HEK293 (cell line): ENCODE data around the gene TRAF5.
A peak's percentile ranks its signal among the peaks of the same experiment; 100 is the strongest.

Experiments
- CTCF ChIA-PET: fragments of 350-600 bp; formaldehyde crosslinking; extraction: SDS; loops from one replicate; lab custom pipeline; 2021; ENCODE audit warnings: antibody characterized with exemption; lab: Yijun Ruan, JAX
- POLR2A ChIA-PET: fragments of 300-600 bp; formaldehyde crosslinking; extraction: SDS; loops from one replicate; lab custom pipeline; 2020; ENCODE audit warnings: antibody characterized with exemption, inconsistent platforms; lab: Yijun Ruan, JAX
- H3K27ac ChIP-seq: fragments of 200-500 bp; sonication (Bioruptor generic); 2 replicates; pipeline ENCODE4 v1.5.1; 2014; ENCODE audit warnings: low read depth, low read length, control low read depth, inconsistent platforms; ENCODE audit errors: extremely low read depth
- H3K36me3 ChIP-seq, 2 experiments: fragments of 200-500 bp in 1 of 2; sonication (Bioruptor generic) in 1 of 2; 1 replicate in 1 of 2; 2 replicates in 1 of 2; pipeline ENCODE4 v1.5.1; 2014 to 2017; ENCODE audit warnings: inconsistent platforms in 2 of 2, low read length in 2 of 2; ENCODE audit not compliant: control insufficient read depth in 2 of 2, insufficient read depth in 1 of 2
- H3K4me1 ChIP-seq: fragments of 200-500 bp; sonication (Bioruptor generic); 2 replicates; pipeline ENCODE4 v1.5.1; 2014; ENCODE audit warnings: mild to moderate bottlenecking, low read length, inconsistent platforms; ENCODE audit not compliant: control insufficient read depth, insufficient read depth
- H3K4me3 ChIP-seq: 2 replicates; pipeline ENCODE4 v1.5.1; 2011; ENCODE audit warnings: low read depth, mild to moderate bottlenecking, control low read depth, low read length, moderate library complexity
- H3K9me3 ChIP-seq: fragments of 200-500 bp; sonication (Bioruptor generic); 2 replicates; pipeline ENCODE4 v1.5.1; 2014; ENCODE audit warnings: low read depth, low read length, inconsistent platforms; ENCODE audit not compliant: control insufficient read depth, insufficient read depth
- KLF7 ChIP-seq: fragments of 450-650 bp; formaldehyde crosslinking; IDR thresholded peaks from 2 replicates; pipeline ENCODE4 v1.5.1; 2016; ENCODE audit warnings: missing biosample characterization, missing genetic modification characterization, borderline replicate concordance
- SCRT2 ChIP-seq: fragments of 450-650 bp; formaldehyde crosslinking; IDR thresholded peaks from 2 replicates; pipeline ENCODE4 v1.5.1; 2016; ENCODE audit warnings: missing biosample characterization, missing genetic modification characterization
- SP7 ChIP-seq: fragments of 450-650 bp; formaldehyde crosslinking; IDR thresholded peaks from 2 replicates; pipeline ENCODE4 v1.5.1; 2016; ENCODE audit warnings: missing biosample characterization, missing genetic modification characterization
- ZBTB21 ChIP-seq: fragments of 450-650 bp; formaldehyde crosslinking; IDR thresholded peaks from 2 replicates; pipeline ENCODE4 v1.5.1; 2017; ENCODE audit warnings: missing biosample characterization, missing genetic modification characterization
- ZEB2 ChIP-seq: fragments of 450-650 bp; formaldehyde crosslinking; IDR thresholded peaks from 2 replicates; pipeline ENCODE4 v1.5.1; 2016; ENCODE audit warnings: missing biosample characterization, missing genetic modification characterization
- ZFHX2 ChIP-seq: fragments of 450-650 bp; formaldehyde crosslinking; conservative IDR thresholded peaks from 2 replicates; pipeline ENCODE4 v1.5.1; 2016; ENCODE audit warnings: missing biosample characterization, missing genetic modification characterization
- ZFP41 ChIP-seq: fragments of 450-650 bp; formaldehyde crosslinking; IDR thresholded peaks from 2 replicates; pipeline ENCODE4 v1.5.1; 2016; ENCODE audit warnings: missing biosample characterization, missing genetic modification characterization, borderline replicate concordance
- ZIC2 ChIP-seq: fragments of 450-650 bp; formaldehyde crosslinking; IDR thresholded peaks from 2 replicates; pipeline ENCODE4 v1.5.1; 2016; ENCODE audit warnings: missing biosample characterization, missing genetic modification characterization
- ZNF155 ChIP-seq: fragments of 450-650 bp; formaldehyde crosslinking; IDR thresholded peaks from 2 replicates; pipeline ENCODE4 v1.5.1; 2016; ENCODE audit warnings: missing biosample characterization, missing genetic modification characterization
- ZNF19 ChIP-seq: fragments of 450-650 bp; formaldehyde crosslinking; IDR thresholded peaks from 2 replicates; pipeline ENCODE4; 2016; ENCODE audit warnings: missing biosample characterization, missing genetic modification characterization, low read depth
- ZNF202 ChIP-seq: fragments of 450-650 bp; formaldehyde crosslinking; IDR thresholded peaks from 2 replicates; pipeline ENCODE4 v1.5.1; 2016; ENCODE audit warnings: missing biosample characterization, missing genetic modification characterization, borderline replicate concordance
- ZNF324 ChIP-seq: fragments of 450-650 bp; formaldehyde crosslinking; IDR thresholded peaks from 2 replicates; pipeline ENCODE4 v1.5.1; 2016; ENCODE audit warnings: missing biosample characterization, missing genetic modification characterization
- ZNF335 ChIP-seq: fragments of 450-650 bp; formaldehyde crosslinking; conservative IDR thresholded peaks from 2 replicates; pipeline ENCODE4 v1.5.1; 2016; ENCODE audit warnings: missing biosample characterization, missing genetic modification characterization
- ZNF423 ChIP-seq: fragments of 450-650 bp; formaldehyde crosslinking; IDR thresholded peaks from 2 replicates; pipeline ENCODE4 v1.5.1; 2016; ENCODE audit warnings: missing biosample characterization, missing genetic modification characterization
- ZNF544 ChIP-seq: fragments of 450-650 bp; formaldehyde crosslinking; IDR thresholded peaks from 2 replicates; pipeline ENCODE4 v1.5.0; 2017; ENCODE audit warnings: missing biosample characterization, missing genetic modification characterization
- ZNF560 ChIP-seq: fragments of 450-650 bp; formaldehyde crosslinking; IDR thresholded peaks from 2 replicates; pipeline ENCODE4 v1.5.1; 2017; ENCODE audit warnings: missing biosample characterization, missing genetic modification characterization, borderline replicate concordance
- ZNF571 ChIP-seq: fragments of 450-650 bp; formaldehyde crosslinking; IDR thresholded peaks from 2 replicates; pipeline ENCODE4 v1.5.0; 2017; ENCODE audit warnings: missing biosample characterization, missing genetic modification characterization
- ZNF600 ChIP-seq: fragments of 450-650 bp; formaldehyde crosslinking; IDR thresholded peaks from 2 replicates; pipeline ENCODE4 v1.5.1; 2016; ENCODE audit warnings: missing biosample characterization, missing genetic modification characterization
- ZNF621 ChIP-seq: fragments of 450-650 bp; formaldehyde crosslinking; IDR thresholded peaks from 2 replicates; pipeline ENCODE4 v1.5.1; 2017; ENCODE audit warnings: missing biosample characterization, missing genetic modification characterization
- ZNF623 ChIP-seq: fragments of 450-650 bp; formaldehyde crosslinking; IDR thresholded peaks from 2 replicates; pipeline ENCODE4 v1.5.1; 2016; ENCODE audit warnings: missing biosample characterization, missing genetic modification characterization
- ZNF629 ChIP-seq: fragments of 450-650 bp; formaldehyde crosslinking; IDR thresholded peaks from 2 replicates; pipeline ENCODE4 v1.5.1; 2017; ENCODE audit warnings: missing biosample characterization, missing genetic modification characterization
- TF ChIP-seq, protein P1 (sequence below): fragments of 450-650 bp; formaldehyde crosslinking; IDR thresholded peaks from 2 replicates; pipeline ENCODE4 v1.5.1; 2016; ENCODE audit warnings: missing biosample characterization, missing genetic modification characterization
- TF ChIP-seq, protein P2 (sequence below): fragments of 450-650 bp; formaldehyde crosslinking; IDR thresholded peaks from 2 replicates; pipeline ENCODE4 v1.5.1; 2016; ENCODE audit warnings: missing biosample characterization, missing genetic modification characterization
- TF ChIP-seq, protein P3 (sequence below): fragments of 450-650 bp; formaldehyde crosslinking; IDR thresholded peaks from 2 replicates; pipeline ENCODE4 v1.5.1; 2016; ENCODE audit warnings: missing biosample characterization, missing genetic modification characterization
- TF ChIP-seq, protein P4 (sequence below): fragments of 450-650 bp; formaldehyde crosslinking; IDR thresholded peaks from 2 replicates; pipeline ENCODE4 v1.5.1; 2016; ENCODE audit warnings: missing biosample characterization, missing genetic modification characterization
- TF ChIP-seq, protein P5 (sequence below): fragments of 450-650 bp; formaldehyde crosslinking; IDR thresholded peaks from 2 replicates; pipeline ENCODE4 v1.5.1; 2016; ENCODE audit warnings: missing biosample characterization, missing genetic modification characterization, low read depth
- TF ChIP-seq, protein P6 (sequence below): fragments of 450-650 bp; formaldehyde crosslinking; IDR thresholded peaks from 2 replicates; pipeline ENCODE4 v1.5.1; 2016; ENCODE audit warnings: missing biosample characterization, missing genetic modification characterization

The TRAF5 gene

DNA sequence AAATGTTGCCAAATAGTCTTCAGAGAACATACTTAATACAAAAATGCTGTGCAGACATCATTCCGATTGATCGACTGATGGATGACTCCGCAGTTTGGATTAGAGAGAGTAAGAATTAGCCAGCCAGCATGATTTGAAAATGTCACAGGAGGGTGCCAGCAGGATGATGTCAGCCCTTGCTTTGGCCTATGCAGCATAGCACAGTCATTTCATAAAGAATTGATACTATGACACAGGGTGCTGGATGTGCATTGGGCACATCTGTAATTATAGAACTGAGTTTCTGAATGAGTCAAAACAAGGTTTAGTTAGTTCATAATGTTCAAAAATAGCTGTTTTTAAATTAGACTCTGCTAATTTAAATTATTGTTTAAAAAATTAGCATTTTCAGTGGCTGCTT is 21.6 kb upstream of the TRAF5 start:
- POLR2A ChIA-PET: no interaction called here
- CTCF ChIA-PET: interaction anchor here (1.0 kb wide), 1 partner anchor 19 kb away, joined by 5 read pairs; no protein-coding TSS in a partner anchor
- peaks cover 15 to 17% of the 10 kb centered on the region in 2 experiments for H3K36me3 ChIP-seq
- TF ChIP-seq ZNF571 (tag by site-specific recombination): no peak
- peak; percentile 76 for TF ChIP-seq ZNF629 (tag by site-specific recombination)
- no peak for TF ChIP-seq ZNF623 (tag by site-specific recombination)
- TF ChIP-seq, protein P1, sequence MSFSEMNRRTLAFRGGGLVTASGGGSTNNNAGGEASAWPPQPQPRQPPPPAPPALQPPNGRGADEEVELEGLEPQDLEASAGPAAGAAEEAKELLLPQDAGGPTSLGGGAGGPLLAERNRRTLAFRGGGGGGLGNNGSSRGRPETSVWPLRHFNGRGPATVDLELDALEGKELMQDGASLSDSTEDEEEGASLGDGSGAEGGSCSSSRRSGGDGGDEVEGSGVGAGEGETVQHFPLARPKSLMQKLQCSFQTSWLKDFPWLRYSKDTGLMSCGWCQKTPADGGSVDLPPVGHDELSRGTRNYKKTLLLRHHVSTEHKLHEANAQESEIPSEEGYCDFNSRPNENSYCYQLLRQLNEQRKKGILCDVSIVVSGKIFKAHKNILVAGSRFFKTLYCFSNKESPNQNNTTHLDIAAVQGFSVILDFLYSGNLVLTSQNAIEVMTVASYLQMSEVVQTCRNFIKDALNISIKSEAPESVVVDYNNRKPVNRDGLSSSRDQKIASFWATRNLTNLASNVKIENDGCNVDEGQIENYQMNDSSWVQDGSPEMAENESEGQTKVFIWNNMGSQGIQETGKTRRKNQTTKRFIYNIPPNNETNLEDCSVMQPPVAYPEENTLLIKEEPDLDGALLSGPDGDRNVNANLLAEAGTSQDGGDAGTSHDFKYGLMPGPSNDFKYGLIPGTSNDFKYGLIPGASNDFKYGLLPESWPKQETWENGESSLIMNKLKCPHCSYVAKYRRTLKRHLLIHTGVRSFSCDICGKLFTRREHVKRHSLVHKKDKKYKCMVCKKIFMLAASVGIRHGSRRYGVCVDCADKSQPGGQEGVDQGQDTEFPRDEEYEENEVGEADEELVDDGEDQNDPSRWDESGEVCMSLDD (tag by site-specific recombination): no peak
- TF ChIP-seq ZFP41: no peak
- TF ChIP-seq, protein P2, sequence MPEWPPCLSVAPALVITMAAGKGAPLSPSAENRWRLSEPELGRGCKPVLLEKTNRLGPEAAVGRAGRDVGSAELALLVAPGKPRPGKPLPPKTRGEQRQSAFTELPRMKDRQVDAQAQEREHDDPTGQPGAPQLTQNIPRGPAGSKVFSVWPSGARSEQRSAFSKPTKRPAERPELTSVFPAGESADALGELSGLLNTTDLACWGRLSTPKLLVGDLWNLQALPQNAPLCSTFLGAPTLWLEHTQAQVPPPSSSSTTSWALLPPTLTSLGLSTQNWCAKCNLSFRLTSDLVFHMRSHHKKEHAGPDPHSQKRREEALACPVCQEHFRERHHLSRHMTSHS: no peak
- no peak for TF ChIP-seq ZNF621
- no peak for TF ChIP-seq ZNF335
- TF ChIP-seq KLF7 (tag by site-specific recombination): no peak
- TF ChIP-seq, protein P3, sequence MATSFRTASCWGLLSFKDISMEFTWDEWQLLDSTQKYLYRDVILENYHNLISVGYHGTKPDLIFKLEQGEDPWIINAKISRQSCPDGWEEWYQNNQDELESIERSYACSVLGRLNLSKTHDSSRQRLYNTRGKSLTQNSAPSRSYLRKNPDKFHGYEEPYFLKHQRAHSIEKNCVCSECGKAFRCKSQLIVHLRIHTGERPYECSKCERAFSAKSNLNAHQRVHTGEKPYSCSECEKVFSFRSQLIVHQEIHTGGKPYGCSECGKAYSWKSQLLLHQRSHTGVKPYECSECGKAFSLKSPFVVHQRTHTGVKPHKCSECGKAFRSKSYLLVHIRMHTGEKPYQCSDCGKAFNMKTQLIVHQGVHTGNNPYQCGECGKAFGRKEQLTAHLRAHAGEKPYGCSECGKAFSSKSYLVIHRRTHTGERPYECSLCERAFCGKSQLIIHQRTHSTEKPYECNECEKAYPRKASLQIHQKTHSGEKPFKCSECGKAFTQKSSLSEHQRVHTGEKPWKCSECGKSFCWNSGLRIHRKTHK (tag by site-specific recombination): no peak
- peak; percentile 48; the same call in 1 of the 2 replicates for TF ChIP-seq ZBTB21 (tag by site-specific recombination)
- TF ChIP-seq, protein P4, sequence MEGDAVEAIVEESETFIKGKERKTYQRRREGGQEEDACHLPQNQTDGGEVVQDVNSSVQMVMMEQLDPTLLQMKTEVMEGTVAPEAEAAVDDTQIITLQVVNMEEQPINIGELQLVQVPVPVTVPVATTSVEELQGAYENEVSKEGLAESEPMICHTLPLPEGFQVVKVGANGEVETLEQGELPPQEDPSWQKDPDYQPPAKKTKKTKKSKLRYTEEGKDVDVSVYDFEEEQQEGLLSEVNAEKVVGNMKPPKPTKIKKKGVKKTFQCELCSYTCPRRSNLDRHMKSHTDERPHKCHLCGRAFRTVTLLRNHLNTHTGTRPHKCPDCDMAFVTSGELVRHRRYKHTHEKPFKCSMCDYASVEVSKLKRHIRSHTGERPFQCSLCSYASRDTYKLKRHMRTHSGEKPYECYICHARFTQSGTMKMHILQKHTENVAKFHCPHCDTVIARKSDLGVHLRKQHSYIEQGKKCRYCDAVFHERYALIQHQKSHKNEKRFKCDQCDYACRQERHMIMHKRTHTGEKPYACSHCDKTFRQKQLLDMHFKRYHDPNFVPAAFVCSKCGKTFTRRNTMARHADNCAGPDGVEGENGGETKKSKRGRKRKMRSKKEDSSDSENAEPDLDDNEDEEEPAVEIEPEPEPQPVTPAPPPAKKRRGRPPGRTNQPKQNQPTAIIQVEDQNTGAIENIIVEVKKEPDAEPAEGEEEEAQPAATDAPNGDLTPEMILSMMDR (tag by site-specific recombination): no peak
- TF ChIP-seq SCRT2 (tag by site-specific recombination): no peak
- no peak for TF ChIP-seq ZNF202 (tag by site-specific recombination)
- peak; percentile 56 for TF ChIP-seq SP7
- 0 out of 2 replicates have a peak, but pooled peaks have one; percentile 18 for TF ChIP-seq ZNF600 (tag by site-specific recombination)
- TF ChIP-seq ZEB2 (tag by site-specific recombination): peak; percentile 48; the same call in 1 of the 2 replicates
- no peak for TF ChIP-seq ZFHX2 (tag by site-specific recombination)
- TF ChIP-seq ZNF544: no peak
- TF ChIP-seq ZNF324 (tag by site-specific recombination): no peak
- TF ChIP-seq ZIC2 (tag by site-specific recombination): peak; percentile 48
- TF ChIP-seq, protein P5, sequence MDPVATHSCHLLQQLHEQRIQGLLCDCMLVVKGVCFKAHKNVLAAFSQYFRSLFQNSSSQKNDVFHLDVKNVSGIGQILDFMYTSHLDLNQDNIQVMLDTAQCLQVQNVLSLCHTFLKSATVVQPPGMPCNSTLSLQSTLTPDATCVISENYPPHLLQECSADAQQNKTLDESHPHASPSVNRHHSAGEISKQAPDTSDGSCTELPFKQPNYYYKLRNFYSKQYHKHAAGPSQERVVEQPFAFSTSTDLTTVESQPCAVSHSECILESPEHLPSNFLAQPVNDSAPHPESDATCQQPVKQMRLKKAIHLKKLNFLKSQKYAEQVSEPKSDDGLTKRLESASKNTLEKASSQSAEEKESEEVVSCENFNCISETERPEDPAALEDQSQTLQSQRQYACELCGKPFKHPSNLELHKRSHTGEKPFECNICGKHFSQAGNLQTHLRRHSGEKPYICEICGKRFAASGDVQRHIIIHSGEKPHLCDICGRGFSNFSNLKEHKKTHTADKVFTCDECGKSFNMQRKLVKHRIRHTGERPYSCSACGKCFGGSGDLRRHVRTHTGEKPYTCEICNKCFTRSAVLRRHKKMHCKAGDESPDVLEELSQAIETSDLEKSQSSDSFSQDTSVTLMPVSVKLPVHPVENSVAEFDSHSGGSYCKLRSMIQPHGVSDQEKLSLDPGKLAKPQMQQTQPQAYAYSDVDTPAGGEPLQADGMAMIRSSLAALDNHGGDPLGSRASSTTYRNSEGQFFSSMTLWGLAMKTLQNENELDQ (tag by site-specific recombination): no peak
- TF ChIP-seq ZNF423 (tag by site-specific recombination): no peak
- TF ChIP-seq, protein P6, sequence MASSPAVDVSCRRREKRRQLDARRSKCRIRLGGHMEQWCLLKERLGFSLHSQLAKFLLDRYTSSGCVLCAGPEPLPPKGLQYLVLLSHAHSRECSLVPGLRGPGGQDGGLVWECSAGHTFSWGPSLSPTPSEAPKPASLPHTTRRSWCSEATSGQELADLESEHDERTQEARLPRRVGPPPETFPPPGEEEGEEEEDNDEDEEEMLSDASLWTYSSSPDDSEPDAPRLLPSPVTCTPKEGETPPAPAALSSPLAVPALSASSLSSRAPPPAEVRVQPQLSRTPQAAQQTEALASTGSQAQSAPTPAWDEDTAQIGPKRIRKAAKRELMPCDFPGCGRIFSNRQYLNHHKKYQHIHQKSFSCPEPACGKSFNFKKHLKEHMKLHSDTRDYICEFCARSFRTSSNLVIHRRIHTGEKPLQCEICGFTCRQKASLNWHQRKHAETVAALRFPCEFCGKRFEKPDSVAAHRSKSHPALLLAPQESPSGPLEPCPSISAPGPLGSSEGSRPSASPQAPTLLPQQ (tag by site-specific recombination): no peak
- no peak for TF ChIP-seq ZNF155 (tag by site-specific recombination)
- no peak for TF ChIP-seq ZNF19 (tag by site-specific recombination)
- TF ChIP-seq ZNF560 (tag by site-specific recombination): no peak

More for the DNA sequence above, 21.6 kb upstream of the TRAF5 start:
- Histone ChIP-seq H3K27ac (no peak overlapping the region), H3K4me1 (no peaks in the 10 kb centered on the region), H3K4me3 (no peak overlapping the region), H3K9me3 (no peaks in the 10 kb centered on the region)
